HL-60/S4 (cell line): ENCODE measurements around the gene MPLKIP.
"Not testable (repeated sequence)": the region's sequence is repeated elsewhere in the genome, so short reads cannot be mapped to it uniquely, and the experiment has no call there.

ENCODE experiments used
- in situ Hi-C: fragments of 300-500 bp; cut with MboI; formaldehyde crosslinking; loops from 2 replicates; pipeline ENCODE4 v1.14.3; 2022; ENCODE audit warnings: low sequenced_read_pairs

The MPLKIP gene

DNA sequence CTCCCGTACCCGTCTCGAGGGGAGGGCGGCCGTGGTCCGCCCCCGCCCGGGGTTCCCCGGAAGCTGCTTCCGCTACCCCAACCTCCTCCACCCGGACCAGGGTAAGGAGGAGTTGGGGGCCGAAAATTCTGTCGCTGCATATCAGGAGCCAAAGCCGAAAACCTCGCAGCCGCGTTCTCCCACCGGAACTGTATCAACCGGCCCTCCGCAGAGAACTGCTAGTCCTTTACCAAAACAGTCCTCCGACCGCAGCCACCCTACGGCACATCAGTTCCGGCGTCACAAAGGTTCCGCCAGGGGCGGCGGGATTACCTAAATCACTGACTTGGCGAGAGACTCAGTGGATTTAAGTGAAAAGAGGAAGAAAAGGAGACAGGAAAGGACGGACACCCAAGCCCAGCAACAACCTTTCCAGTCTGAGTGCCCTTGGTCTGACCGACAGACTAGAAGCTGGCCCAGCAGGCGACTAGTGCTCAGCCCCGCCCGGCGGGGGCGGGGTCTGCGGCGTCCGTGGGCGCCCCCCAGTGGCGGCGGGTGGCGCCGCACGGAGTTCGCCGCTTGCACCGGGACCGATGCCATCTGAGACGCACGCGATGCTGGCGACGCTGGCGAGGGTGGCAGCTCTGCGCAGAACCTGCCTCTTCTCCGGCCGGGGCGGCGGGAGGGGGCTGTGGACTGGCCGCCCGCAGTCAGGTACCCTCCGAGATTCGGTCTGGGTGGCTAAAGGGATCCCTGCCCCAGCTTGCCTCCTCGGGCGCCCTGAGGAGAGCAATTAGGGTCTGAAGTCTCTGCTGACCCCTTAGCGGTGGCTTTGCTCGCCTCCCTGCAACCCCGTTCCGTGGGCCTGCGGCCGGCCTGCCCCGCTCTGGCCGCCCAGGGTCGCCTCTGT is at the start of gene MPLKIP, which contains the start of gene SUGCT:
TSS of gene MPLKIP (minus strand) at position 195 of the 889 bp plus-strand sequence. CDS start at position 140, 55 bp downstream.
TSS of gene SUGCT (plus strand) at position 578 of the 889 bp plus-strand sequence.
- in situ Hi-C loops: no loop called here

GRCh38 chr7:40182452-40182851 is 48.0 kb upstream of the MPLKIP start:
- in situ Hi-C loops: no loop called here

DNA sequence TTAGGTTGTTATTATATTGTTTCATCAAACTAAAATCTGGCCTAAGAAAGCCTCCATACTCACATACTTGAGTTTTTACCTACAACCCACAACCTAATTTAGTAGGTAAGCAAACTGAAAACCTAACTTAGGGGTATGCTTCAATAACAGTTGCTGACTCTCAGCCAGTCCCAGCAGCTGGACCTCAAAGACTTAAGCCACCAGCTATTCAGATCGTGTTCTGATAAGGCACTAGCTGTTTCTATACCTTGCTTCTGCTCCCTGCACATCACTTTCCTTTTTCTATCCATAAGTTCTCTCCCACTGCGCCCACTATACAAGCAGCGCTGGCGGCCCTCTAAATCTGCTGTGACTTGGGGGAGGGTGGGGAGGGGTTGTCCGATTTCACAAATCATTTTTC is 42.6 kb upstream of the MPLKIP start:
- in situ Hi-C loops: no loop called here

GRCh38 chr7:40175725-40176510 is 41.5 kb upstream of the MPLKIP start:
- in situ Hi-C loops: no loop called here

DNA sequence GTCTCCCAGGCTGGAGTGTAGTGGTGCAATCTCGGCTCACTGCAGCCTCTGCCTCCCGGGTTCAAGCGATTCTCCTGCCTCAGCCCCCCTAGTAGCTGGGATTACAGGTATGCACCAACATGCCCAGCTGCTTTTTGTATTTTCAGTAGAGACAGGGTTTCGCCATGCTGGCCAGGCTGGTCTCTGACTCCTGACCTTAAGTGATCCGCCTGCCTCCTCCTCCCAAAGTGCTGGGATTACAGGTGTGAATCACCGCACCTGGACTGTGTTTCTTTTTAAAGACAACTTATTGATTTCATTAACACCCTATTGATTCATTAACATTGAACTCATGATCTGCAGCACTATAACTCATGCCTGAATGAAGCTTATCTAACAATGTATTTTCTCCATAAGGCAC is 40.8 kb upstream of the MPLKIP start:
- in situ Hi-C loops: not testable (repeated sequence)

DNA sequence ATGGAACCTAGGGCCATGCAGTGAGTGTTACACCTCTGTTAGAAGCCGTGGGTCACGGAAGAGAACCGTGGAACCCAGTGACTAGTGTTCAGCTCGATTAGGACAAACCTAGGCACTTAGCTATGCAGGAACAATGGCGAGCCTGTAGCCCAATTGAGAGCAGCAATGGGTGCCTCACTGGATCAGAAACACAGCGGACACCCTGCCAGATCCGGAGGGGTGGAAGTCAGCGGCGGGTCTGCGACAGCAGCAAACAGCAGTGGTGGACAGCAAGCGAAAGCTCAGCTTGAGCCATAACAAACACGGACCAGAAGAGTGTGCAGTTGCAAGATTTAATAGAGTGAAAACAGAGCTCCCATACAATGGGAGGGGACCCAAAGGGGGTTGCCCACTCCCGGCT is 38.7 kb upstream of the MPLKIP start:
- in situ Hi-C loops: not testable (repeated sequence)

DNA sequence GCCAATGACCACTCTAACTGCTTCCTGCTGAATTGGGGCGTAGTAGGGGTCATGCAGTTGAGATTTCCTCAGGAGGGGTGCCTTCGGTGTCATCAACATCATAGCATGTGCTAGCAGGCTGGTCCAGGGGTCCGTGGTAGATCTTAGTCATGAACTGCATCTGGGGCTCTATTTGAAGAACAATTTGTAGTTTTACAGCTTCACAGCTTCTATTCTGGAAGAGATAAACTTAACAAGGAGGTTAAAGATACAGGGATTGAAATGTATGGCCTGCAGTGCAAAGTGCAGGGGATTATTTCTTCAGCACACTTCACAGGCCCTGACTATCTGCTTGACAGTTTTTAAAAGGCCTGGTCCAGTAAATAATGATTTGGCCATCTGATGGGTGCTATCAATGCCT is 33.8 kb upstream of the MPLKIP start:
- in situ Hi-C loops: not testable (repeated sequence)

GRCh38 chr7:40167291-40167690 is 32.9 kb upstream of the MPLKIP start:
- in situ Hi-C loops: no loop called here

DNA sequence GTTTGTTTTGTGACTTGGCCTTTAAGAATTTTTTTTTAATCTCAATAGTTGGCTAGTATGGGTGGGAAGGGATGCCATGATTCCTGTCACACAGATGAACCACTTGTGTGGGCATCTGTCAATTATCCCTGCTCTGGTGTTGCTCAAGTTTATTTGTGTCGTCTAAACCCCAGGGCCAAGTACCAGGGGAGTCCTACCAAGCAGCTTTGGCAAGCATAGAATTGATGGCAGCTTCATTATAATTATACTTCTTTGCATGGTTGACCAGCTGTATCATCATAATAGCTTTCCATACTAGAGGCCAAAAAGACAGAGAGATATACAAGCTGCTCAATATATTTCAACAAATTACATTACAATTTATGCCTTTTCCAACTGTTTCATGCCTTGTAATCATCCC is 30.8 kb upstream of the MPLKIP start:
- in situ Hi-C loops: no loop called here

DNA sequence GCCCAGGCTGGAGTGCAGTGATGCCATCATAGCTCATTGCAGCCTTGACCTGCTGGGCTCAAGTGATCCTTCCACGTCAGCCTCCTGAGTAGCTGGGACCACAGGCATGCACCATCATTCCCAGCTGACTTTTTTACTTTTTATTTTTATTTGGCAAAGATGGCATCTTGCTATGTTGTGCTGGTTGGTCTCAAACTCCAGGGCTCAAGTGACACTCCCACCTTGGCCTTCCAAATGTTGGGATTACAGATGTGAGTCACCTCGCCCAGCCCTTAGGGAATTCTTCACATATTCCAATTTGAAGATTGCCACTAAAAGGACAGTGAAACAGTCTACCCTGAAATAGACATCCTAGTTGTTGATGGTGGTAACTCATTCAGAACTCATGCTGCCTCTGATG is 28.1 kb upstream of the MPLKIP start:
- in situ Hi-C loops: no loop called here

GRCh38 chr7:40156988-40157387 is 22.6 kb upstream of the MPLKIP start:
- in situ Hi-C loops: no loop called here

GRCh38 chr7:40151504-40151903 is 17.1 kb upstream of the MPLKIP start:
- in situ Hi-C loops: no loop called here

DNA sequence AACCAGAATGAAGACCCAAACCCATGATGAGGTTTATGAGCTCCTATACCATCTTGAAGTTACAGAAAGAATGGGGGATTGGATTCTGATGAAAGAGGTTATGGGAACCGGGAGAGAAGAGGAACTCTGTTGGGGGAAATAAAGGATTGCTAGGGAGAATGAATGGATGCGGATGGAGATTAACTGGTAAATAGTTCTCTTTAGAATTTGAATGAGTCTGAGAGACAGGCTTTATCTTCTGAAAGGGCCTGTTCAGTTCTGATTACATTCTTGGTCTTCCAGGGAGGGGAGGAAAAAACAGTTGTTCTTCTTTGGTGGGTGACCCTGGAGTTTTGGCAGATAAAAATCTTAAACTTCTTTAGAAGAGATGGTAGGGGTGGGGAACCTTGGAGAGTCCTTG is 14.2 kb upstream of the MPLKIP start:
- in situ Hi-C loops: no loop called here

- in situ Hi-C loops: not testable (repeated sequence)
Observed at GRCh38 chr7:40148247-40148580, 13.8 kb upstream of the MPLKIP start.

DNA sequence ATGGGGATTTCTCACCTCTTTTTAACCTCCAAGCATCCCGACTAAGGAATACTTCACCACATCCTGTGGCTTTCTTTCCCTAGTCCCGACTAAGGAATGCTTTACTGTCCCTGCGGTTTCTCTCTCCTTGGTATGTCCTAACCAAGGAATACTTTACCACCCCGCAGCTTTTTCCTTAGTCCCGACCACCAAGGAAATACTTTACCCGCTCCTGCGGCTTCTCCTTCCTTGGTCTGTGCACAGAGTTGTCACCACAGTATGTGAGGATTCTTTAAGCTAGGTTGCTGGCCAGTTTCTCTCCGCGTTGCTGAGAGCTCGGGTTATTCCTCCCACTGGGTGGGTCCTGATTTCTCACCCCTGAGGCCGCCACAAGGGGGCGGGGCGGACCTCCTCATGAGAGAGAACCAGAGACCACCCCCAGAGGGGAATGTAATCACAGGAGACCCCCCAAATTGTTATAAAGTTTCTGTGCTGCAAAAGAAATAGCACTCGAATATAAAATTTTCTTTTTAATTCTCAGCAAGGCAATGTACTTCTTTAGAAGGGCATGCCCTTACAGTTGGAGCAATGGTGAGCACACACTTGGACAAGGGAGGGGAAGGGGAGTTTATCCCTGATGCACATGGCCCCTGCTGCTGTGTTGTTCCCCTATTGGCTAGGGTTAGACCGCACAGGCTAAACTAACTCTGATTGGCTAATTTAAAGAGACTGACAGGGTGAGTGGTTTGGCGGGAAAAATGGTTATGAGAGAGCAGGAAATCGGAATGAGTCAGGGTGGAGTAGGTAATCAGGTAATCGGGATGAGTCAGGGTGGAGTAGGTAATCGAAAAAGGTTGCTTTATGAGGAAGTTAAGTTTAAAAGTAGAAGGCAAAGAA is 13.2 kb upstream of the MPLKIP start:
- in situ Hi-C loops: no loop called here

DNA sequence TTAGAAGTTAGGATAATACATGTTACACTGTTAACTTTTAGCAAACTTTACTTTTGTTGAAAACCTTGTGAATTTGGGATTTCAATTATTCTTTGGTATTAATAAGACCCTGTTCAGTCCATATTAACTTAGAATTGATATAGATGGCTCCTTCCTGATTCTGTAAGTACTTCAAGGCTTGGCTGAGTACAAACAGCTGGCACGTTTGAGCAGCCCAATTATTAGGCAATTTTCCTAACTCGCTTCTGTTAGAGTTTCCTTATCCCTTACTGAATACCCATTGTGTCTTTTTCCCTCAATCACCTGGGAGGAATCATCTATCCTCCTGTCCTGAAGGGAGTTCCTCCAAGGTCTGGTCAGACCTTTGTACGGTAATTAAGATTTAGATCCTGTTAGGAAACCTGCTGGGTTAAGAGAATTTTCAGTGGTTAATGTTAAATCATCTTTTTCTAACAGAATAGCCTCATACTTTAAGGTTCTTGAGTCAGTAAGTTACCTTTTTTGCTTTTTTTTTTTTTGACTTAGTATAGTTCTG is 11.2 kb upstream of the MPLKIP start:
- in situ Hi-C loops: not testable (repeated sequence)

- in situ Hi-C loops: not testable (repeated sequence)
Observed at GRCh38 chr7:40141916-40142315, 7.5 kb upstream of the MPLKIP start.

GRCh38 chr7:40139891-40140290 is 5.5 kb upstream of the MPLKIP start:
- in situ Hi-C loops: not testable (repeated sequence)

- in situ Hi-C loops: no loop called here
Observed at GRCh38 chr7:40138973-40139372, 4.6 kb upstream of the MPLKIP start.

GRCh38 chr7:40137563-40137962 is 3.1 kb upstream of the MPLKIP start:
- in situ Hi-C loops: no loop called here

DNA sequence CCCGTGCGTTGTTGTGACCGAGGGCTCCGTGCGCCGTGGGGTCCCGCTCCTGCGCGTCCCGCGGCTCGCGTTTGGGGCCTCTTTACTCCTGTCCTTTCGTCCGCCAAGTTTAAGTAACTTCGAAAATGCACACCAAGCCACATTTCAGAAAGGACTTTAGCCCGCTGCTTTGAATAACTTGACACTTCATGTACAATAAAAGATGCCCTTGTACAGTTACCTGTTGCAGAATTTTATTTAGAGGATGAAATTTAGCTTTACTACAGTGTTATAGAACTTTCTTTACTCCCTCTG is 842 bp upstream of the MPLKIP start:
- in situ Hi-C loops: no loop called here
